ENCODE data around the gene FAM181A. TPM values are rescaled to one million over a fixed set of nuclear protein-coding genes. Genes with fewer than 3 reads are reported as not detected.

The FAM181A gene
- total RNA-seq, 1 experiment from 2014 or later: not detected

DNA sequence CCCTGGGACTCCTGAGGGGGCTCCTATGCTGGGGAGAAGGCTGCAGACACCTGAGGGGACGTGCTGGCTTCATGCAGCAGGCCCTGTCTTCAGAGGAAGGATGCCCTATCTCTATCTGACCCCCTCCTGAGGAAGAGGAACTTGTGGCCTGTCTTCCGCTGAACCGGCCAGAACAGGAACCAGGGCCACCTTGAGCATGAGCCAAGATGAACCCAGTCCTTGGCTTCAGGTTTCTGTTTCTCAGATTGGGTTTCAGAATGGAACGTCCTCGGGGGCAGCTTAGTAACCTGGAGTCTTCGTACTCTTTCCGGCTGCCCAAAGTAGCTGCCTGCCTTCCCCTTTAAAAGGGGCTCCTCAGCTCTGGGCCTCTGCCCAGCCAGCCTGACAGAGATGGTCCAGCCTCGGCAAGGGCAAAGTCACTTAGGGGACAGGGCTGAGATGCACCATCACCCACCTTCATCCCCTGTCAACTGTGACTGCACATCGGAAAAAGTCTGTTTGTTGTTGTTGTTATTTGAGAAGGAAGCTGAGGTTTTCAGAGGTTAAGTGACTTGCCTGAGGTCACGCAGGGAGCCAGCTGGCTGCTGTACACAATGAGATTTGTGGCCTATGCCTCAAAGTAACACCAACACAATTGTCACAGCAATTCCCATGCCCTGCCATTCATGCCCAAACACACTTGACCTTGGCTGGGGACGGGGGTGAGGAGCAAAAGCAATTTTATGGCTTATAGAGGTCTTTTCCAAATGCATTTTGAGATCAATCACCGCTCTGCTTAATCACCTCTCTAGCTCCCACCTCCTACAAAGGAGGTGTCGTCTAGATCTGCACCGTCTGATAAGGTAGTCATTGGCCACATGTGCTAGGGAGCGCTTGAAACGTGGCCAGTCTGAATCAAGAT lies 35.8 kb downstream of the FAM181A start:
- DNase-seq (ENCODE audit: low spot score): no peak

DNA sequence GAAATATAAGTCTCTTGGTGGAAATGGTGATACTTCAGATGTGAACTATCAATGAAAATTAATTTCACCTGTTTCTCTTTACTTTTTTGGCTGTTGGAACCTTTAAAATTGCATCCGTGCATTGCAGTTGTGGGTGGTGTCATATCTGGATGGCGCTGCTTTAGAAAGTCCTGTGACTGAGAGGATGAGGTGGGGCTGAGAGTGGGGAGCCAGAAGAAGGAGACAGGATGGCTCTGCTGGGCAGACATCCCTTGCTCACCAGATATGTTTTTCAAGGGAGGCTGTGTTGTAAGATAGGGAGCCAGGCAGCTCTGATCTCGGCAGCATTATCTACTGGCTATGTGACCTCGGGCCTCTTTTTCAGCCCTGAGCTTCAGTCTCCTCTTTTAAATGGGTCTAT lies 36.5 kb downstream of the FAM181A start:
- no peak for DNase-seq (ENCODE audit: low spot score)

DNA sequence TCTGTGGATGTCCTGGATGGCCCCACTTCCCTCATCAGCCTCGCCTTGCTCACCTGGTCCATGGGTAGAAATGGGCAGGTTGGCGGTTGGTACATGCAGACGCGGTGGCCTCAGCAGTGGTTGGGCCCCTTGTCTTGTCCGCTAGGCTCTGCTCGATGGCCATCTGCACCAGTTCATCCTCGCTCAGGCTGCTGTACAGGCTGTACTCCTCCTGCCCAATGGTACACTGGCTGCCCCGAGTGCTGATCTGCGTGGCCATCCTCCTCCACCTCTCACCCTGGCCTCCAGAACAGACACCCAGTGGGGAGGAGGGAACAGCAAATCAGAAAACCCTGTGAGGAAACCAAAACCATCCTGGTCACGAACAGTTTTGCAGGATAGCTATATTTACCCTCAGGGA lies 37.1 kb downstream of the FAM181A start:
- no peak for DNase-seq (ENCODE audit: low spot score)

DNA sequence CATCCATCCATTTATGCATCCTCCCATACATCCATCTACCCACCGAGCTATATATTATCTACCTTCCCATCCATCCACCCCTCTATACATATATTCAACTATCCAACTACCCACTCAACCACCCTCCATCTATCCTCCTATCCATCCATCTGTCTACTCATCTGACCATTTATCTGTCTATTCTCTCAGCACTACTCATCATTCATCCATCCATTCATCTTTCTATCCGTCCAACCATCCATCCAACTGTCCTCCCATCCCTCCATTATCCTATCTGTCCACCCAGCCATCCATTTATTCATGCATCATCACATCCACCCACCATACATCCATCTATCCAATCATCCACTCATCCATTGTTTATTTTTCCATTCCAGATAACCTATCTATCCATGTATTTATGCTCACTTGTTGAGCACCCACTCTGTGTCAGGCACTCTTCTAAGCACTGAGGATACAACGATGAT lies 37.7 kb downstream of the FAM181A start:
- DNase-seq (ENCODE audit: low spot score): no peak

DNA sequence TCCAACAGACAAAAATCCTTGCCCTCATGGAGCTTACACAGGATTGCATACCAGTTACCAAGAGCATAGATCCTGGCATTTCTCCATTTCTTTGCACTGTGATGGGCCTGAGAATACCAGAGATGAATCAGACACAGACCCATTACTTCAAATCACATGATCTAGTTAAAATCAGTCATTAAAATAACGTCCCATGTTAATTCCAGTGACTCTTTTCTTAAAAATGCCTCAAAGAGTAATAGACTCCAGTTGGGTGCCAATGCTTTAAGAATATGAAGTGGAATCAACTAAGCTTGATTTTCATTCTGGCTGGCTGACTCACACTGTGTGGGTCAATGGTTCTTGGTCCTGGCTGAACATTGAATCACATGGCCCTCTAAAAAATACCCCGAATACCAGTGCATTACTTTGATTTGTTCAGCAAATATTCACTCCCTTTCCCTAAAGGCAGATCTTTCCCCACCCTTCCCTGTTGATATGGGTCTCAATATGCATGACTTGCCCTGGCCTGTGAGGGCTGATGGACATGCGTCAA lies 38.2 kb downstream of the FAM181A start:
- peak; percentile 80 for DNase-seq (ENCODE audit: low spot score)

DNA sequence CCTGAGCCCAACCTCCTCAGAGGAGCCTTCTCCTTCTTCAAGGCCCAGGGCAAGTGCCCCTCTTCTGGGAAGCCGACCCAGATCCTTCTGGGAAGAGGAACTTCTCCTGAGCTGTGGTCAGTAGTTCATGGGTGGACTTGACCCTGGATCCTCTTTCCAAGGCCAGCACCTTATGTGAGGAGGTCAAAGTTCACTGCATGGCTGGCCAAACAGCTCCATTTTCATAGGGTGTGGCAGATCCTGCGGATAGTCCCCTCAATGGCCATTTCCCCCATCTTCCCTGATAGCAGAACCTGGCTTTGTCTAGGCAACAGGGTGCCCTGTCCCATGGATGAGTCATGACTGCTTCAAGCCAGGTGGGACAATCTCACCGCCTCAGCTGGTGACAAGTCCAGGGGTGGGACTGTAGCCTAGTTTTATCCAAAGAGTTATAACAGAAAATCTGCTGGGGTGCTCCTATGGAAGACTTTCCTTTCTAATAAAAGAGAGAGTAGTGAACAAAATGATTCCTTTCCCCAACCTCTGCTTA lies 38.9 kb downstream of the FAM181A start:
- no peak for DNase-seq (ENCODE audit: low spot score)

DNA sequence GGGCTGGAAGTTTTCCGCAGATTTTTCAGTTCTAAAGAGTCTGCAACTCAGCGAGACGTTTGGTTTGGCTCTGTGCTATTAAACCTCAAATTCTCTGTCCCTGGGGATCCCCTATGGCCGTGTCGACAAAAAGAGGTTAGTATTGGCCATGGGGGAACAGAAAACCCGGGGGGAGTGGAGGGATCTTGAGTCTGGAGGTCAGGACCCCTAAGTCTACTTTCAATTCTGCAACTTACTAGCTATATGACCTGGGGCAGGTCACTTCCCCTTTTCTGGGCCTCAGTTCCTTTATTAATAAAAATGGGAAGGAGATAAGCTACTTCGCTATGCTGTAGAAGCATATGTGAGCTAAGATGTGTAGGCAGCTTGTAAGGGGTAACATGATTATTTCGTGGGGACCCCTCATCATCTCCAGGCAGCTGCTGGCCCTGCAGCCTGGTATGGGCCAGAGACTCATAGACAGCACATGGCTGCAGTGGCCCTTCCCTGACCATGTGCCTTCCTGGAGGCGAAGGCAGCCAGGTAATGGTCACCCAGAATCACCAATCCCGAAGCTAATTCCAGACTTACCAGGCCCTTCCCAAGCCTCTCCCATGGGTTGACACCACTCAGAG lies 40.6 kb downstream of the FAM181A start:
- no peak for DNase-seq (ENCODE audit: low spot score)

DNA sequence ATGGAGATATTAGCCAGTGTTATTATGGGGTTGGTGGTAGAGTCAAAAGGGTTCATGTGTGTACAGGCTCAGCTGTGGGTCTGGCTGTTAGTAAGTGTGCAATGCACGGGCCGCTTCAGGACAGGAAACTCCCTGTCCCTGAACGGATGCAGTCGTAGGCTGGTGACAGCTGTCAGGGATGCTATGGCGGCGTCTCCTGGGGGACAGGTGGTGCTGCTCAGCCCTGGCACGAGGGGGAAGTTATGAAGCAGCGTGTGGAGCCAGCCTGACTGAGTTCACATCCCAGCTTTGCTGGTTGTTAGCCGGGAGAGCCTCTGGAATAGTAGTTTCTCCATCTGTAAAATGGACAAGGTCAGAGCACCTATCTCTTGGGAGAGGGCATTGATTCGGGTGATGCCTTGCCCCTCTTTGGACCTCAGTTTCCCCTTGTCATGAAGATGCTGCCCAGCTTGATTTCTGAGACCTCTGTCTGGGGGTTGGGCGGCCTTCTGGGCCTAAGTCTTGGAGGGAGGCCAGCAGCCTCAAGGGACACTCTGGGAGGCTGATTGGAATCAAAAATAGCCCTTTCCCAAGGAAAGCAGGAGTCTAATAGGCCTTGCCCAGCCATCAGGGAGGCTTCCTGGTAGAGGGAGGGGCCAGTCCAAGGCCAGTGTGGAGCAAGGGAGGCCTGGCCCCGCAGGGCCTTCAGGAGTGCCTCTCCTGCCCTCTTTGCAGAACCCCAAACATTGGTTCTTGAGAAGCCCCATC lies 42.1 kb downstream of the FAM181A start:
- no peak for DNase-seq (ENCODE audit: low spot score)

DNA sequence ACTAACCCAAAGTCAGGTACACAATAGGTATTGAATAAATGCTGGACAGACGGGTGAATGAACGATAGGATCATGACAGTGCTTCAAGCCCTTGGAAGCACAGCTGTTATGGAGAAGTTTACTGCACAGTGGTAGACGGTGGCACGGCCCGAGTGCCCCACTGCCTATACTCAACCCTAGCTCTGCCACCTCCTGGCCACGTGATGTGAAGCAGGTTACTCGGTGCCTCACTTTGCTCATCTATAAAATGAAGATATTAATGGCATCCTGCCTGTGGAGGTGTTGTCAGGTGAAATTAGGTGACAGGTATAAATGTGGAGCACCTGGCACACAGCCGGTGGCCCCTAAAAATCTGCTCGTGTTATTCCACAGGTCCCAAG lies 43.4 kb downstream of the FAM181A start:
- no peak for DNase-seq (ENCODE audit: low spot score)

DNA sequence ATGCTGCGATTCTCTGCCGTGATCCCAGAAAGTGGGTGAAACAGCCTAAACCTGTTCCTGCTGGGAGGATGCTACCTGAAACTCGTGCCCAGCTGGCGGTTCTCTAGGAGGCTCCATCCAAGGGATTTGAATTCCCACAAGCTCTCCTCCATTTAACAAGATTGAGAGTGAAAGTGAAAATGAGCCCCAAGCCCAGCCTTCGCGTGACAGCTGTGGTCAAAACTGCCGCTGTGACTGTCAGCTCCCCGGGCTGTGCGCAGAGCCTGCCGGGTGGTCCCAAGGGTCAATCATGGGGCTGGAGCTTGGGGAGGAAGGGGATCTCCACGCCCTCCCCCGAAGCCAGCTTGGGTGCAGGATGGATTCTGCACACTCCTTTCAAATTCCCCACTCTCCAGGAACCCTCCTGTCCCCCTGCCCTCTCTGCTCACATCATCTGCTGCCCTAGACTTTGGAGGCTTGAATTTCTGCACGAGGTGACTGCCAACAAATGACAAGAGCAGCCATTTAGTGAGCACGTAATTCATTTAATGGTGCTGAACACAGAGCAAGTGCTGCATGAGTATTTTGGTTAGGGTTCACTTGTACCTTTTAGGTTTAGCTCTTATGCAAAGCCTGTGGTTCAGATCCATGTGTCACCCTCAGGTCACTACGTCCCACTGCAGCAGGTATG lies 44.0 kb downstream of the FAM181A start:
- no peak for DNase-seq (ENCODE audit: low spot score)

DNA sequence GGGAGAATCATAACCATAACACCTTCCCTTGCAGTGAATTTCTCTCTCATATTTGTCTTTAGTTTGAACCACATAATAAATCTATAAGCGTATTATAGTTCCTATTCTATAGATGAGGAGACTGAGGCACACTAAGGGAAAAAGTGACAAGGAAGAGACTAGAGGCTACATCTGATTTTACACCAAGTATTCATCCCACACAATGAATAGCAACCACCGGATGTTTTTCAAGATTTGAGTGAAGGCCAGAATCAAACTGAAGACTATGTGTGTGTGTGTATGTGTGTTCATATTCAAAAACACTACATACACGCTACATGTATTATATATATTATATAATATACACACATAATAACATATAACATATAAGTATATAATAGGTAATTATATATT lies 44.5 kb downstream of the FAM181A start:
- no peak for DNase-seq (ENCODE audit: low spot score)

DNA sequence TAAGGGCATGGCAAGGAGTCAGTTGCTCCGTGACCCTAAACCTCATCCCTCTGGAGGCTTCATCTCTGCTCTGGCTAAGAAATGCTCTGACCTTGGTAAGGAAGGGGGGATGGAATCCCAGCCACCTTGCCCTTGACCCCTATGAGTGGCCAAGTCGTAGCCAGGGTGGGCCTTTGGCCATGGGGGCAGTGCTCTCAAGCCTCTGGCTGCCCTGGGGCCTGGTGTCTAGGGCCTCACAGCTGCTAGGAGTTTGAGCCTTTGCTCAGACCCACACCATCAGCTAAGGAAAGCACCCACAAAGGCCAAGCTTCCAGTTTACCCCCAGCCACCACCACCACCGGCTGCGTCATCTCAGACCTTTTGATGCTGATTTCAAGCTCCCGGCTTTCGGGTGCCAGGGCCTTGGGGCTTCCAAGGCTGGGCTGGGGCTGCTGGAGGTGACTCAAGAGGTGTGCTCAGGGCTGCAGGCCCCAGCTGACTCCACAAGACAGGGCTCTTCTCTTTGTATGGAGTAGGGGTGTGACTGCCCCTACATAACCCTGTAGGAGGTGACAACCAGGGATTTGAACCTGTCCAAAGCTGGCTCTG lies 45.6 kb downstream of the FAM181A start:
- DNase-seq (ENCODE audit: low spot score): no peak

DNA sequence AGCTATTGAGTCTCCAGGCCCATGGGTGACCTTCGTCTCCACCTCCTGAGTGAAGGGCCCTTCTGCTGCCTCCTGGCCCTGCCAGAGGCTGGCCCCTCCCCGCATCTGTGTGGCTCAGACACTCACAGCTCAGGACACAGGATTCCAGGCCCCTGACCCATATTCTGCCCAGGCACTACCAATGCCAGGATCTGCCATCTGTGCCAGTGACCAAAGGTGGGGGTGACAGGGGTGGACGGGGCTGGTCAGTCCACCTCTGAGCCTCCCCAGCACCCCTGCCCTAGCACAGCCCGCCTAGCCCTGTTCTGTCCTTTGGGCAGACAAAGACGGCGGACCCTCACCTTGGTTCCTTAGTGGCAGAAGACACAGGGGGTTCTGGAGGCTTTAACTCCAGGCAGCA lies 46.5 kb downstream of the FAM181A start:
- DNase-seq (ENCODE audit: low spot score): no peak

DNA sequence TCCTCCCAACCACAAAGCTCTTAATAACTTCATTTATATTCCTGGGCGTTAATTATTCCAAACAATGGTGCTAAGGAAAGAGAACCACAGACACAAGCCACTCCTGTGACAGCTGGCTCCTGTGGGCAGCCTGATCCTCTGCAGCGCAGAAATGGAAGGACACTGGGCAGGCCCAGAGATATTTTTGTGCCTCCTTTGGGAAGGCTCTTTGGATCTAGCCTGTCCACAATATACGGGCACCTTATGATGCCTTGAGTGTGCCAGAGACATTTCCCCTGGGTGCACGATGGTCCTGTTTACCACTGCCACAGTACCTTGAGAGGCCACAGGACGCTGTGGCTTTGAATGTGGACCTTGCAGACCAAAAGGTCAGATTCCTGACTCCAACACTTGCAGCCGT lies 47.2 kb downstream of the FAM181A start:
- no peak for DNase-seq (ENCODE audit: low spot score)

DNA sequence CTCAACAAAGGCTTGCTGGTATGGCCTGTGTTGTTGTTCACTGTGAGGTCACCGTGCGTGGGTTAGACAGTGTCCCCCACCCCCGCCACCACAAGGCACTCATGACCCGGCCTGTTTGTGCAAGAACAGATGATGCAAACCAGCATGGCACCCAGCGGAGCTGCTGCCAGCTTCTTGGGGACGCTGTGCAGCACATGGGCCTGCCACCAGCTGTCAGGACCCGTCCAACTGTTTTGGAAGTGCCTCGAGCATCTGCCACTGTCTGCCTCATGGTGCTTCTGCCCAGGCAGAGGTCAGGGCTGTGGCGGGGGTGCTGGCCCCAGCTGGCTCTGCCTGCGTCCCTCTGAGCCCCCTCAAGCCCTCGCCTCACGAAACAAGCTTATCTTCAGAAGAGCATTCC lies 47.7 kb downstream of the FAM181A start:
- no peak for DNase-seq (ENCODE audit: low spot score)

DNA sequence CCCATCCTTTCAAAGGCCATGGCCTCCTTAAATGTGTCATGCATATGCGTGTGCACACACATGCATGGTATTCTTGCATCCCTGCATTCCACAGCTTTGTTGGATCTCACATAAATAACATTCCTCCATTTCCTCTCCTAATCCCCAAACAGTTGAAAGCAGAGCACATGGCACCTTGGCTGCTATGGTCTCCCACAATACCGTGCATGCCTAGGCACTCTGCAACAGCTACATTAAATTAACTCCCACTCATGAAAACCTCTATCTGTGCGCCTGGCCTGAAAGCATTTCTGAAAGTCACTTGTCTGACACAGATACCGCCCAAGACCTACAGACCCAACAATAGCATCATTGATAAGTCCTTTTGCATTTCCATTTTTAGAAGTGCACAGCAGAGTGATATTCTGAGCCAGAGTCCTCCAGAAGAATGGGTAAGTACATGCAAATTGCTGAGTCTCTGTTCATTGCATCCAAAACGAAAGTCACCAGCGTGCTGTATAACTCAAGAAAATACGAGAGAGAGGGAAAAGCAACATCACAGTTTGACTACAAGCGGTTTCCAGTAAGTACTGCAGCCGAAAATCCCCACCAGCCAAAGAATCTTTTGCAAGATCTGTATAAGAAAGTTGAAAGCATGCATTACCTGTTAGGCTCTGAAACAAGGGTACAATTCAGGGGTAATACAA lies 48.8 kb downstream of the FAM181A start:
- no peak for DNase-seq (ENCODE audit: low spot score)

DNA sequence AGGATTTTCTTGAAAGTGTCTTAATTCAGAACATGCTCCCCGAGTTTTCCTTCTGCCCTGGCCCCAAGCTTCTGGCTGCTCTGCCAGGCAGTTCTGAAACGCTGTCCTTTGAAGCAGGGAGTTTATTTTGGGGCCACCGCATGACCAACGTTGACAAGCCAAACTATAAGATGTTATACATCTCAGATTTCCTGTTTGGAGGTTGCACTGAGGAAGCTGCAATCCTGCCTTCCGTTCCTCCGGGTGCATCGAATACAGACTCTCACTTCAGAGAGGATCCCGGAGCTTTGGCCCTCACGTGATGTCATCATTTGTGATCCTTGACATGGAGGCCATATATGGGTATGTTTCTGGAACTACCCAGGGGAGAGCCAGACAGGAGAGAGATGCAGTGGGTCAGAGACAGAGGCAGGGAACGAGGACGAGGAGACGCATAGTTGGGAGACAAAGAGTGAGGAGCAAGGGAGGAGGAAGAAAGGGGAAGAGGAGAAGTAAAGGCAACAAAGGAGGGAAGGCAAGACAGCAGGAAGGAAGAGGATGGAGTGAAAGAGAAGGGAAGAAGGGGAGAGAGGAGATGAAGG lies 49.4 kb downstream of the FAM181A start, which contains the start of gene ASB2:
Gene ASB2, minus strand, starts transcription at position 94 of the 581 bp plus-strand sequence. CDS start 12,031 bp downstream, outside the sequence.
- no peak for DNase-seq (ENCODE audit: low spot score)

DNA sequence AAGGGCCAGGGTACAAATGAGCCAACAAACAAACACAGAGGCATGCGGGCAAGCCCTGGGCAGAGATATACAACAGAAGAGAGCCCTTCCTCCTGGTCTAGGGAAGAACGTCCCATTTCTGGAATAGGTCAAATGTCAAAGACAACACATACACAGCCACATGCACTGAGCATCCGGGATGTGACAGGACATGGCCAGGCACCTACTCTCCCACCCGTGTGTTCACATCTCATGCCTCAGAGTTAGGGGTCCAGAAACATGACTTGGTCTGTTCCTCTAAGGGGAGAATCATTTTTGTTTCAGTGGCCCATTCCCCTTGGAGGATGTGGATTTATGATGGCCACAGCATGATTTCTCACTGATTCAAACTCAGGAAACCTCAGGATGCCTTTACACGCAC lies 50.0 kb downstream of the FAM181A start:
- DNase-seq (ENCODE audit: low spot score): no peak

DNA sequence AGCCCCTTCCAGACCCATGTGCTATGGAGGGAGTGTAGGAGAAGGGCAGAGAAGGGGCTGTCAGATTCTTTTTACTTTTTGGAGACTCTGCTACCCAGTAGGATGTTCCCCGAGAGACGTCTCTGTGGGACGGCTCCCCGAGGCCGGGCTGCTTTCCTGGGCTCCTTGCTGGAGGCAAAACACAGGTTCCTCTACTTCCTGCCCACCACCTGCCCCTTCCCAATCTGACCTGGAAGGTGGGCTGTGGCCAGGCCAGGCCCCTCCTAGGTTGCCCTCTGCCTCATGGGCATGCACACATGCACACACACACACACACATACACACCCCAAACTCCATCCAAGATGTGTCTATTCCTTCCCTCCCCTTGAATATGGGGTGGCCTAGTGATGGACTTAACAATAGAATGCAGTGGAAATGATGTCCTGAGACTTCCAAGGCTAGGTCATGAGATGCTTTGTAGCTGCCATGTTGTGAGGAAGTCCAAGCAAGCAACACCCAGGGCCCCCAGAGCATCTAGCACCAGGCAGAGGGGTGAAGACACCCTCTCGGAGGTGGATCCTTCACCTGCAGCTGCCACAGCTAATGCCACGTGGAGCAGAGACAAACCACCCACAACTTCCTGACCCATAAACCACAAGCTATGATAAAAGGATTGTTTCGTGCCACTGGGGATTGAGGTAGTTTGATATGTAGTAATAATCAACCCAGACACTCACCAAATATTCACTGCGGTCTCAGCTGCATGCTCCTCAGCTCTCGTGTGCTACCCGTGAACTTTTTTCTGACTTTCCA lies 50.8 kb downstream of the FAM181A start:
- DNase-seq (ENCODE audit: low spot score): peak; percentile 25
